GM12878 (cell line): Measurements from ENCODE around the gene KIF2C. TPM values are rescaled to one million over a fixed set of nuclear protein-coding genes. Genes with fewer than 3 reads are reported as not detected.
A peak's percentile ranks its signal among the peaks of the same experiment; 100 is the strongest.

Experiments
- ATAC-seq: fragments of 200-7000 bp; cut with Tn5 transposase; 3 replicates; pipeline ENCODE4 v1.9.1; 2020; ENCODE audit warnings: mild to moderate bottlenecking, moderate library complexity
- BruUV-seq: library from RNA; stranded (reverse); fragments of 400-500 nt; replicated peaks from 2 replicates; lab custom pipeline; 2021; lab: Mats Ljungman, UMichigan
- CTCF ChIA-PET: fragments of 300-600 bp; sonication (Branson Sonifier 250); formaldehyde crosslinking; extraction: SDS; loops from one replicate; lab custom pipeline; 2021; ENCODE audit warnings: inconsistent platforms; lab: Yijun Ruan, JAX
- POLR2A ChIA-PET: fragments of 350-600 bp; formaldehyde crosslinking; extraction: SDS; loops from one replicate; lab custom pipeline; 2021; ENCODE audit warnings: inconsistent platforms; lab: Charles Lee
- RAD21 ChIA-PET: fragments of 300-600 bp; sonication (Branson Sonifier 250); formaldehyde crosslinking; loops from one replicate; lab custom pipeline; 2023; ENCODE audit warnings: antibody characterized with exemption; ENCODE audit not compliant: unreplicated experiment; lab: Charles Lee
- SMC1A ChIA-PET: fragments of 300-600 bp; sonication (Branson Sonifier 250); formaldehyde crosslinking; loops from one replicate; lab custom pipeline; 2023; ENCODE audit not compliant: unreplicated experiment, uncharacterized antibody; lab: Charles Lee
- DNase-seq: peaks from one replicate; pipeline ENCODE4 v3.0.0-alpha.2; 2011; ENCODE audit warnings: low read depth, low spot score
- FAIRE-seq: peaks from 3 replicates; lab custom pipeline; 2011; peaks lifted over from hg19 to GRCh38; lab: Jason Lieb, UNC
- H2AFZ ChIP-seq: 2 replicates; pipeline ENCODE4 v1.6.0; 2011; ENCODE audit warnings: low read depth, low read length, control low read depth; ENCODE audit not compliant: control insufficient read depth
- H3K27ac ChIP-seq: 2 replicates; pipeline ENCODE4 v1.5.1; 2011; ENCODE audit warnings: control low read depth; ENCODE audit not compliant: control insufficient read depth, insufficient read depth
- H3K27me3 ChIP-seq, 2 experiments: replicated peaks in 1 of 2; 2 replicates each; pipeline versions ENCODE4 v1.6.0 to v1.6.1; 2011; ENCODE audit warnings: low read length in 1 of 2; ENCODE audit not compliant: control insufficient read depth in 2 of 2, insufficient read depth in 2 of 2
- H3K36me3 ChIP-seq, 2 experiments: 2 replicates each; pipeline ENCODE4 v1.5.1; 2011; ENCODE audit warnings: low read length in 1 of 2; ENCODE audit not compliant: control insufficient read depth in 2 of 2, insufficient read depth in 2 of 2
- H3K4me1 ChIP-seq: 2 replicates; pipeline ENCODE4 v1.6.1; 2011; ENCODE audit warnings: mild to moderate bottlenecking, low read length, moderate library complexity, mixed read lengths; ENCODE audit not compliant: control insufficient read depth, insufficient read depth
- H3K4me2 ChIP-seq: 2 replicates; pipeline ENCODE4 v1.6.0; 2011; ENCODE audit warnings: control low read depth; ENCODE audit not compliant: control insufficient read depth, insufficient read depth
- H3K4me3 ChIP-seq: fragments of 200-600 bp; sonication (generic); 2 replicates; pipeline ENCODE4 v1.5.1; 2016
- H3K79me2 ChIP-seq: 2 replicates; pipeline ENCODE4 v1.6.0; 2011; ENCODE audit warnings: low read length; ENCODE audit not compliant: control insufficient read depth, insufficient read depth
- H3K9ac ChIP-seq: 2 replicates; pipeline ENCODE4 v1.8.0; 2011; ENCODE audit warnings: low read length, control low read depth, mixed read lengths; ENCODE audit not compliant: control insufficient read depth, insufficient read depth
- H3K9me3 ChIP-seq: replicated peaks from 3 replicates; pipeline ENCODE4 v1.5.1; 2011; ENCODE audit warnings: mild to moderate bottlenecking, low read length; ENCODE audit not compliant: control insufficient read depth, insufficient read depth
- H4K20me1 ChIP-seq: 2 replicates; pipeline ENCODE4 v1.6.0; 2011; ENCODE audit not compliant: control insufficient read depth, insufficient read depth
- BMI1 ChIP-seq: fragments of 450-650 bp; IDR thresholded peaks from 2 replicates; pipeline ENCODE4 v1.6.1; 2016; ENCODE audit warnings: mild to moderate bottlenecking, moderate library complexity, borderline replicate concordance
- BRCA1 ChIP-seq: IDR thresholded peaks from 2 replicates; pipeline ENCODE4 v1.6.1; 2011; ENCODE audit warnings: low read depth, low read length, improper control_type of control experiment
- CBFB ChIP-seq: IDR thresholded peaks from 2 replicates; pipeline ENCODE4 v1.6.1; 2016; ENCODE audit warnings: antibody characterized with exemption, low read depth
- EED ChIP-seq: sonication (generic); IDR thresholded peaks from 2 replicates; pipeline ENCODE4 v1.6.1; 2016; ENCODE audit warnings: antibody characterized with exemption, low read depth
- FOS ChIP-seq: IDR thresholded peaks from 3 replicates; pipeline ENCODE4 v1.6.1; 2011; ENCODE audit warnings: borderline replicate concordance; ENCODE audit not compliant: insufficient read length; ENCODE audit errors: extremely low read depth
- KAT2A ChIP-seq: conservative IDR thresholded peaks from 2 replicates; pipeline ENCODE4 v1.6.1; 2011; ENCODE audit warnings: low read depth, low read length; ENCODE audit not compliant: control insufficient read depth
- LARP7 ChIP-seq: fragments of 450-650 bp; IDR thresholded peaks from 2 replicates; pipeline ENCODE4 v1.6.1; 2017; ENCODE audit warnings: mild to moderate bottlenecking
- MEF2B ChIP-seq: fragments of 450-650 bp; IDR thresholded peaks from 2 replicates; pipeline ENCODE4 v1.6.1; 2018; ENCODE audit warnings: mild to moderate bottlenecking, moderate library complexity; ENCODE audit not compliant: partially characterized antibody, poor library complexity, severe bottlenecking
- NR2C2 ChIP-seq: IDR thresholded peaks from 2 replicates; pipeline ENCODE4 v1.6.1; 2011; ENCODE audit warnings: borderline replicate concordance, low read depth; ENCODE audit not compliant: control insufficient read depth, insufficient read length
- POLR2AphosphoS2 ChIP-seq: IDR thresholded peaks from 2 replicates; pipeline ENCODE4 v1.6.1; 2011; ENCODE audit warnings: low read depth, mild to moderate bottlenecking, low read length, improper control_type of control experiment, moderate library complexity
- SMAD1 ChIP-seq: fragments of 450-650 bp; IDR thresholded peaks from 2 replicates; pipeline ENCODE4 v1.6.1; 2018; ENCODE audit warnings: mild to moderate bottlenecking, low read depth; ENCODE audit not compliant: partially characterized antibody
- TCF12 ChIP-seq: IDR thresholded peaks from 2 replicates; pipeline ENCODE4 v1.6.1; 2011; ENCODE audit warnings: low read depth, mild to moderate bottlenecking, low read length
- ZNF384 ChIP-seq: IDR thresholded peaks from 2 replicates; pipeline ENCODE4 v1.6.1; 2012; ENCODE audit warnings: low read depth, mild to moderate bottlenecking, low read length, improper control_type of control experiment, borderline replicate concordance
- WGBS: methylation state at CpG from one replicate; pipeline ENCODE4 v1.1.6; 2016; ENCODE audit warnings: low lambda C conversion rate; ENCODE audit not compliant: insufficient replicate concordance, insufficient coverage; ENCODE audit errors: missing lambda C conversion rate; 5-methylcytosine and 5-hydroxymethylcytosine counted together
- in situ Hi-C: fragments of 300-500 bp; cut with MboI; formaldehyde crosslinking; loops from 9 replicates; pipeline ENCODE4 v1.14.3; 2018; ENCODE audit warnings: mixed read lengths
- intact Hi-C: fragments of 100-400 bp; cut with micrococcal nuclease; formaldehyde crosslinking; loops from one replicate; pipeline ENCODE4 v1.14.2; 2022; ENCODE audit not compliant: unreplicated experiment
- polyA plus RNA-seq, 11 experiments: library from polyadenylated mRNA; depleted of rRNA in 4 of 11; unstranded in 6 of 11; stranded (reverse) in 5 of 11; fragments of >200 nt; fragmentation: Nextera tagmentation in 4 of 11; fragmentation: Illumina TruSeq in 1 of 11; extraction: Ambion mirVana in 4 of 11; extraction: Trizol in 1 of 11; gene quantifications; 1 replicate in 1 of 11; 2 replicates in 10 of 11; pipeline versions ENCODE4 v1.2.1 to v1.2.3, GENCODE V29; 2011 to 2016; ENCODE audit warnings: inconsistent platforms in 2 of 11, missing spikeins in 2 of 11, low read depth in 1 of 11
- total RNA-seq, 4 experiments: library from RNA; depleted of rRNA in 3 of 4; stranded (reverse); fragments of >200 nt in 3 of 4; fragmentation: Illumina TruSeq in 1 of 4; extraction: Trizol in 1 of 4; gene quantifications; 2 replicates each; pipeline versions ENCODE4 v1.2.1 to v1.2.3, GENCODE V29; 2013 to 2021
- TF ChIP-seq, protein P1 (sequence below): fragments of 450-650 bp; formaldehyde crosslinking; IDR thresholded peaks from 2 replicates; pipeline ENCODE4 v1.5.0; 2022; ENCODE audit warnings: mild to moderate bottlenecking, missing genetic modification characterization
- TF ChIP-seq, protein P2 (sequence below): fragments of 450-650 bp; IDR thresholded peaks from 2 replicates; pipeline ENCODE4 v1.6.1; 2018; ENCODE audit warnings: borderline replicate concordance, mild to moderate bottlenecking; ENCODE audit not compliant: partially characterized antibody

Gene KIF2C
- total and polyA plus RNA-seq, 10 of the 15 experiments (the other 5 are each of a cell fraction or from before 2014, with no cell fraction given): 42.3 to 104 (median 83.8) TPM

DNA sequence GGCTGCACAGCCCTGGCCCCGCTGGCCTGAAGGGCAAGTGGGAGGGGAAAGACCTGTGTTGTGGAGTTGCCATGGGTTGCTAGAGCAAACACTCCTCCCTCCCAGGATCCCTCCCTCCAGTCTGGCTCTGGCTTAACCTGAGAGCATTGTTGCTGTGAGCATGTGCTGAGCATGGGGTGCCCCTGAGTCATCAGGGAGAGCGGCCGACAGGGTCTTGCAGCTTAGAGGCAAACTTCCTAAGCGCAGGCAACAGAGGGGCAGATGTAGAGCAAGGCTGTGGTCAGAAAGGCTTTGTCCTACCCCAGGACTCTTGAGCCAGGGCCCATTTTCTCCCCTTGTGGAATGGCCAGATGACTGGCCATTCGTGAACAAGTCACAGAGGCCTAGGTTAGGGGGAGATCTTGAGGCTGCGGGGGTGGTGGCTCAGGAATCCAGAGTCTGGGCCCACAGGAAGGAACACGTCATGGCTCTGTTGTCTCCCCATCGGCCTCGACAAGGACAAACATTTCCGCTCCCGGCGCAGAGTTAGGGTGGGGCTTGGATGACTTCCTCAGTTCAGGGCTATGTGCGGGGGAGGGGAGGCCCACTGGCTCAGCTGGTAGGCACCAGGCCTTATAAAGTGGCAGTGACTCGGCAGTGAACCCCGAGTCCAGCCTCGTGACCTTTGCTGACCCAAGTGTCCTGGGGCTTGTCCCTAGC is 67.9 kb downstream of the KIF2C start:
- Histone ChIP-seq H4K20me1 (no peaks in the 10 kb centered on the region), H3K27me3 (no peaks in the 10 kb centered on the region), H3K36me3 (peaks cover 3 to 9% of the 10 kb centered on the region in 2 experiments; a peak in 3 of 4 replicates), H3K79me2 (peaks cover 2% of the 10 kb centered on the region; the same call in 1 of the 2 replicates), H3K4me2 (peak overlapping the region; percentile 49; the same call in 1 of the 2 replicates), H3K27ac (peak overlapping the region; percentile 95), H3K4me1 (peaks cover 52% of the 10 kb centered on the region), H2AFZ (peak overlapping the region; percentile 52), H3K9ac (peak overlapping the region; percentile 75), H3K9me3 (no peaks in the 10 kb centered on the region), H3K4me3 (no peak overlapping the region)
- POLR2A ChIA-PET: interaction anchor here (0.6 to 5.1 kb wide), 8 partner anchors 8 to 661 kb away, joined by 4 to 59 read pairs (median 14); partner anchors contain the start of genes PLK3 and RNU5D-1
- SMC1A ChIA-PET: interaction anchor here (0.9 to 4.6 kb wide), 6 partner anchors 12 to 205 kb away, joined by 3 to 52 read pairs (median 6); partner anchors contain the start of gene UROD
- CTCF ChIA-PET: interaction anchor here (1.4 to 4.1 kb wide), 4 partner anchors 8 to 78 kb away, joined by 4 to 47 read pairs (median 22); partner anchors contain the start of genes PLK3 and RNU5D-1
- 1% methylated on average over 16 of the region's 16 CpGs for WGBS
- ATAC-seq (peak; percentile 64), FAIRE-seq (peak; percentile 94), DNase-seq (peak; percentile 65)
- no TSS peak for BruUV-seq
- RAD21 ChIA-PET: interaction anchor here (2.7 to 3.5 kb wide), 4 partner anchors 8 to 85 kb away, joined by 21 to 41 read pairs (median 27); partner anchors contain the start of genes PLK3 and RNU5D-1
- intact Hi-C loops: no loop called here
- in situ Hi-C loops: loop anchor here (5.0 kb wide), 1 partner anchor 75 kb away; the partner anchor contains the start of gene RNU5D-1
- TF ChIP-seq ZNF384 (no peak), EED (no peak; the same call in 1 of the 2 replicates), KAT2A (no peak), FOS (no peak), SMAD1 (no peak), TCF12 (no peak), POLR2AphosphoS2 (no peak; the same call in 1 of the 2 replicates), MEF2B (no peak), NR2C2 (no peak), BRCA1 (0 out of 2 replicates have a peak, but pooled peaks have one; percentile 17), CBFB (no peak), BMI1 (peak; percentile 51; the same call in 1 of the 2 replicates), LARP7 (peak; percentile 48; the same call in 1 of the 2 replicates)
- TF ChIP-seq, protein P1, sequence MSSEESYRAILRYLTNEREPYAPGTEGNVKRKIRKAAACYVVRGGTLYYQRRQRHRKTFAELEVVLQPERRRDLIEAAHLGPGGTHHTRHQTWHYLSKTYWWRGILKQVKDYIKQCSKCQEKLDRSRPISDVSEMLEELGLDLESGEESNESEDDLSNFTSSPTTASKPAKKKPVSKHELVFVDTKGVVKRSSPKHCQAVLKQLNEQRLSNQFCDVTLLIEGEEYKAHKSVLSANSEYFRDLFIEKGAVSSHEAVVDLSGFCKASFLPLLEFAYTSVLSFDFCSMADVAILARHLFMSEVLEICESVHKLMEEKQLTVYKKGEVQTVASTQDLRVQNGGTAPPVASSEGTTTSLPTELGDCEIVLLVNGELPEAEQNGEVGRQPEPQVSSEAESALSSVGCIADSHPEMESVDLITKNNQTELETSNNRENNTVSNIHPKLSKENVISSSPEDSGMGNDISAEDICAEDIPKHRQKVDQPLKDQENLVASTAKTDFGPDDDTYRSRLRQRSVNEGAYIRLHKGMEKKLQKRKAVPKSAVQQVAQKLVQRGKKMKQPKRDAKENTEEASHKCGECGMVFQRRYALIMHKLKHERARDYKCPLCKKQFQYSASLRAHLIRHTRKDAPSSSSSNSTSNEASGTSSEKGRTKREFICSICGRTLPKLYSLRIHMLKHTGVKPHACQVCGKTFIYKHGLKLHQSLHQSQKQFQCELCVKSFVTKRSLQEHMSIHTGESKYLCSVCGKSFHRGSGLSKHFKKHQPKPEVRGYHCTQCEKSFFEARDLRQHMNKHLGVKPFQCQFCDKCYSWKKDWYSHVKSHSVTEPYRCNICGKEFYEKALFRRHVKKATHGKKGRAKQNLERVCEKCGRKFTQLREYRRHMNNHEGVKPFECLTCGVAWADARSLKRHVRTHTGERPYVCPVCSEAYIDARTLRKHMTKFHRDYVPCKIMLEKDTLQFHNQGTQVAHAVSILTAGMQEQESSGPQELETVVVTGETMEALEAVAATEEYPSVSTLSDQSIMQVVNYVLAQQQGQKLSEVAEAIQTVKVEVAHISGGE (CRISPR knock-in tag): no peak
- TF ChIP-seq, protein P2, sequence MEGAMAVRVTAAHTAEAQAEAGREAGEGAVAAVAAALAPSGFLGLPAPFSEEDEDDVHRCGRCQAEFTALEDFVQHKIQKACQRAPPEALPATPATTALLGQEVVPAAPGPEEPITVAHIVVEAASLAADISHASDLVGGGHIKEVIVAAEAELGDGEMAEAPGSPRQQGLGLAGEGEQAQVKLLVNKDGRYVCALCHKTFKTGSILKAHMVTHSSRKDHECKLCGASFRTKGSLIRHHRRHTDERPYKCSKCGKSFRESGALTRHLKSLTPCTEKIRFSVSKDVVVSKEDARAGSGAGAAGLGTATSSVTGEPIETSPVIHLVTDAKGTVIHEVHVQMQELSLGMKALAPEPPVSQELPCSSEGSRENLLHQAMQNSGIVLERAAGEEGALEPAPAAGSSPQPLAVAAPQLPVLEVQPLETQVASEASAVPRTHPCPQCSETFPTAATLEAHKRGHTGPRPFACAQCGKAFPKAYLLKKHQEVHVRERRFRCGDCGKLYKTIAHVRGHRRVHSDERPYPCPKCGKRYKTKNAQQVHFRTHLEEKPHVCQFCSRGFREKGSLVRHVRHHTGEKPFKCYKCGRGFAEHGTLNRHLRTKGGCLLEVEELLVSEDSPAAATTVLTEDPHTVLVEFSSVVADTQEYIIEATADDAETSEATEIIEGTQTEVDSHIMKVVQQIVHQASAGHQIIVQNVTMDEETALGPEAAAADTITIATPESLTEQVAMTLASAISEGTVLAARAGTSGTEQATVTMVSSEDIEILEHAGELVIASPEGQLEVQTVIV: peak; percentile 11
